ENCODE measurements around the gene GRAP. TPM values are rescaled to one million over a fixed set of nuclear protein-coding genes. Genes with fewer than 3 reads are reported as not detected.
"Not testable (repeated sequence)": the region's sequence is repeated elsewhere in the genome, so short reads cannot be mapped to it uniquely, and the experiment has no call there.

GRAP gene
- total RNA-seq, 1 donor from 2014 or later: 0.29 TPM

GRCh38 chr17:19044643-19045042 lies 2.1 kb downstream of the GRAP start:
- not testable (repeated sequence) for H3K4me3 ChIP-seq (ENCODE audit: low read depth, low read length); DNase-seq (ENCODE audit: low read depth)

DNA sequence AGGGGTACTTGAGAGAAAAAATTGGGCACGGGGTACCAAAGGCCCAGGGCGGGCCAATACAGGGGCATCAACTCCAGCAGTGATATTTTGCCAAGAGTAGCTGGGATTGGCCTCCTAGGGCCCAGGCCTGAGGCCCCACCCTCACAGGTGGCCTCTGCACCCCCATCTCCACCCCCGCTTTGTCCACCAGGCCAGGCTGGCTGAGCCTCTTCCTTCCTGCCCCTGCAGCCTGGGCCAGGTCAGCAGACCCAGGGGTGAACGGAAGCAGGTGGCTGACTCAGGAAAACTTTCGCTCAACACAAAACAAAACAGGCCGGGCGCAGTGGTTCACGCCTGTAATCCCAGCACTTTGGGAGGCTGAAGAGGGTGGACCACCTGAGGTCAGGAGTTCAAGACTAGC lies 3.7 kb downstream of the GRAP start:
- not testable (repeated sequence) for H3K4me3 ChIP-seq (ENCODE audit: low read depth, low read length); DNase-seq (ENCODE audit: low read depth)

- not testable (repeated sequence) for H3K4me3 ChIP-seq (ENCODE audit: low read depth, low read length); DNase-seq (ENCODE audit: low read depth)
Measured at GRCh38 chr17:19042369-19042768, 4.4 kb downstream of the GRAP start.

DNA sequence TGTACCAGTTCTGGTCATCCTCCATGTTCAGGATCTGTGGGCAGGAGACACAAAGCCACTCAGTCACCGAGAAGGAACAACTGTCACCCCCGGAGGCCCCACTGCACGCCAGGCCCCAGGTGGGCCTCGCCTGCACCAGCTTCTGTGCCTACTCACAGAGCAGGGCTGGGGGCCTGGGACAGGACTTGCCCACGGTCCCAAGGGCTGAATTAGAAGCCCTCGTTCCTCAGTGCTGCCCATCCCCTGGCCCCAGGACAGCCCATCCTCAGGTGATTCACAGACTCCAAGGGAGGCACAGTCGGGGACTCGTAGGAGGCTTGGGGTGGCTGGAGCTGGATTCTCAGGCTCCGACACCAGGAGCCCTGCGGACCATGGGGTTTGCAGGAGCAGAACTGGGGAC lies 4.9 kb downstream of the GRAP start:
- not testable (repeated sequence) for DNase-seq (ENCODE audit: low read depth); H3K4me3 ChIP-seq (ENCODE audit: low read depth, low read length)

GRCh38 chr17:19040350-19040749 lies 6.4 kb downstream of the GRAP start:
- not testable (repeated sequence) for H3K4me3 ChIP-seq (ENCODE audit: low read depth, low read length); DNase-seq (ENCODE audit: low read depth)

- H3K4me3 ChIP-seq (ENCODE audit: low read depth, low read length): not testable (repeated sequence)
Measured at GRCh38 chr17:19038730-19039129, 8.0 kb downstream of the GRAP start.

DNA sequence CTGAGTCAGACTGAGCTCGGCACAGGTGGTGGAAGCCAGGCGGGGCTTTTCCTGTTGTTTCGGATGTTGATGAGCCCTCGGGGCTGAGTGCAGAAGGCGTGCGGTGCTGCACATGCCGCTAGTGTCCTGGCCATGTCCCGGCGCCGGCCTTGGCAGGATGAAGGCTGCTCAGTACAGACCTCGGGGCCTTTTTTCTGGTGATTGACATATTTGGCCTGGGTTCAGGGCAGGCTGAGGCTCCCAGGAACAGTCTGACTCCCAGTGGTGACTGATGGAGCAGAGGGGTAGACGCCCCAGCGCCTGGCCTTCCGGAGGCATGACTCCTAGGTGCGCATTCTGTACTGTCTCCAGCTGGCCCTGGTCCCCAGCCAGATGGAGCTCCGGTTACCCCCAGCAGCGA lies 8.8 kb downstream of the GRAP start:
- H3K4me3 ChIP-seq (ENCODE audit: low read depth, low read length); DNase-seq (ENCODE audit: low read depth): not testable (repeated sequence)

More at GRCh38 chr17:19038730-19039129, 8.0 kb downstream of the GRAP start:
- DNase-seq (ENCODE audit: low read depth): not testable (repeated sequence)

- H3K4me3 ChIP-seq (ENCODE audit: low read depth, low read length); DNase-seq (ENCODE audit: low read depth): not testable (repeated sequence)
Measured at GRCh38 chr17:19037547-19037946, 9.2 kb downstream of the GRAP start.

DNA sequence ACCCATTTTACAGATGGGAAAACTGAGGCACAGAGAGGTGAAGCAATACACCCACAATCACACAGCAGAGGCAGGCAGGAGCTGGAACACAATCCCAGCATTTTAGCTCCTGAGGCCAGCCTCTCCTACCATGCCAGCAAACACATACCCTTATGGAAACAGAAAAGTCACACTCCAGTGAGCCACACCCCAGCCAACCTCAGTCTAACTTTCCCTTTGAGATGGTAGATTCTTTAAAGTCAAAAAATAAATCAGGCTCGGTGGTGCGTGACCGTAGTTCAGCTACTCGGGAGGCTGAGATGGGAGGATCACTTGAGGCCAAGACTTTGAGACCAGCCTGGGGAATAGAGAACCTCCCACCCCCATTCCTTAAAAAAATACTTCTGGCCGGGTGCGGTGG lies 10.6 kb downstream of the GRAP start:
- not testable (repeated sequence) for H3K4me3 ChIP-seq (ENCODE audit: low read depth, low read length); DNase-seq (ENCODE audit: low read depth)

DNA sequence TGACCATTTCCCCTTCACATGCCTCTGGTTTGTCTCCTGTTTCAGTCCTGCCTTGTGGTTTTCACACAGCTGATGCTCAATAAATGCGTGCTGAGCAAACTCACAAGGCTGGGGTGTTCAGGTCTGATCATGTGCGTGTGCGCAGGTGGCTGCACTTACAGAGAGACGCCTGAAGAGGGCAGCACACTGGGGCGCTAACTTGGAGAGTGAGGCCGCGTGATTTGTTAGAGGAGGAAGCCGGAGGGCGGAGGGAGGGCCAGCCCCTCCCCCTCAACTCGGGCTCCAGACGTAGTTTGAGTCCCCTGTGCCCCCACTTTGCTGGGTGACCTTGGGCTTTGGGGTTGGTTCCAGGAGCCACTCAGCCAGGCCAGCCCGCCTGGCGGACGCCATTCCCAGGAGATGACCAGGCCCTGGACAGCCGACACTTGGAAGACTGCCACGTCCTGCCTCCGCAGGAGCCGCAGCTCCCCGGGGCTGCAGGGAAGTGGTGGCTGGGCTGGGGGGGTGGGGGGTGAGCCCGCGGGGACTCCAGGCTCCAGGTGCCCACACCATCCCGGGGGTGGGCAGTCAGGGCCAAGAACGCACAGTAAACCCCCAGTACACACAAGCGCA lies 14.3 kb downstream of the GRAP start:
- not testable (repeated sequence) for H3K4me3 ChIP-seq (ENCODE audit: low read depth, low read length)

DNA sequence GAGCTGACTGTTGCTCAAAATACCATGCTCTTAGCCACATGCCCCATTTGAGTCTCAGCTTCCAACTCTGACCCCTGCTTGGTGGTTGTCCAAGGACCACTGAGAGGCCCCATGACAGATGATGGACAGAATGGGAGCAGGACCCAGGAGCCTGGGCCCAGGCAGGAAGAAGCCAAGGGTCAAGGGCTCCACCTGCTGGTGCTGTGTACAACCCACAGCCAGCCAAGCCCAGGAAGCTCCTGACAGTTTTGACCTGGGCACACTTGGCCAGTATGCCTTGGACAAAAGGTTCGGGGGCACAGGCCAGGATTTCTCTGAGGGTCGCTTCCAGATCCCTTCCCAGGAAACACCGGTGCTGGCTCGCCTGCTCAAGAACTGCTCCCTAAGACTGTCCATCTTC lies 15.0 kb downstream of the GRAP start:
- not testable (repeated sequence) for H3K4me3 ChIP-seq (ENCODE audit: low read depth, low read length); DNase-seq (ENCODE audit: low read depth)
- TF ChIP-seq, protein P1, sequence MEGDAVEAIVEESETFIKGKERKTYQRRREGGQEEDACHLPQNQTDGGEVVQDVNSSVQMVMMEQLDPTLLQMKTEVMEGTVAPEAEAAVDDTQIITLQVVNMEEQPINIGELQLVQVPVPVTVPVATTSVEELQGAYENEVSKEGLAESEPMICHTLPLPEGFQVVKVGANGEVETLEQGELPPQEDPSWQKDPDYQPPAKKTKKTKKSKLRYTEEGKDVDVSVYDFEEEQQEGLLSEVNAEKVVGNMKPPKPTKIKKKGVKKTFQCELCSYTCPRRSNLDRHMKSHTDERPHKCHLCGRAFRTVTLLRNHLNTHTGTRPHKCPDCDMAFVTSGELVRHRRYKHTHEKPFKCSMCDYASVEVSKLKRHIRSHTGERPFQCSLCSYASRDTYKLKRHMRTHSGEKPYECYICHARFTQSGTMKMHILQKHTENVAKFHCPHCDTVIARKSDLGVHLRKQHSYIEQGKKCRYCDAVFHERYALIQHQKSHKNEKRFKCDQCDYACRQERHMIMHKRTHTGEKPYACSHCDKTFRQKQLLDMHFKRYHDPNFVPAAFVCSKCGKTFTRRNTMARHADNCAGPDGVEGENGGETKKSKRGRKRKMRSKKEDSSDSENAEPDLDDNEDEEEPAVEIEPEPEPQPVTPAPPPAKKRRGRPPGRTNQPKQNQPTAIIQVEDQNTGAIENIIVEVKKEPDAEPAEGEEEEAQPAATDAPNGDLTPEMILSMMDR (conservative IDR thresholded peaks at IDR 0.05; ENCODE audit: low read depth, low read length): peak; percentile 39

More for the DNA sequence above, 14.3 kb downstream of the GRAP start:
- DNase-seq (ENCODE audit: low read depth): not testable (repeated sequence)

DNA sequence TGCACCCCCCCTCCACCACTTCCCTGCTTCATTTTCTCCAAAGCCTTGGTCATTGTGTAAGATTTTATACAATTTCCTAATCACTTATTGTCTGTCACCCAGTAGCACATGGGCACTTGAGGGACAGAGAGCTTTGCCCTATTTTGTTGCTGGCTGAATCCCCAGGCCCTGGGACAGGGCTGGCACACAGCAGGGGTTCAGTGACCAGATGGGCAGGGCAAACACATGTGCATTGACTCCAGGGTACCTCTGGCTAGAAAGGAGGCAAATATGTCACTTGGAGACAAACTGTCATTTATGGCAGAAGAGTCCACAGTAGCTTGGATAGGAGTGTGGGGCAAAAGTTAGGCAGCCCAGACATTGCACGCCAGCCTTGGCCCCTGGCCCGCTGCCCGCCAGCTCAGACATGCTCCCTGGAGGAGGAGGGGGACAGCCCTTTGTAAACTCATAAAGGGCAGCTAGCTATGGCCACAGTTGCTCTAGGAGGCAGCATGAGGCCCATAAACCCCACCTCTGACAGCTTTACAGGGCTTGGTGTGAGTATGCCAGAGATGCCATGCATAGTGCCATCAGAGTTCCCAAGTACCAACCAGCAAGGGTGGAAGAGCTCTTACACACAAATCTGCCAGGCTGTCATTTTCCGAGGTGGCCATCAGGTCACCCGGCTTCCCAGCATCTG lies 15.8 kb downstream of the GRAP start:
- DNase-seq (ENCODE audit: low read depth); H3K4me3 ChIP-seq (ENCODE audit: low read depth, low read length): not testable (repeated sequence)

- DNase-seq (ENCODE audit: low read depth); H3K4me3 ChIP-seq (ENCODE audit: low read depth, low read length): not testable (repeated sequence)
Measured at GRCh38 chr17:19029740-19030139, 17.0 kb downstream of the GRAP start.

DNA sequence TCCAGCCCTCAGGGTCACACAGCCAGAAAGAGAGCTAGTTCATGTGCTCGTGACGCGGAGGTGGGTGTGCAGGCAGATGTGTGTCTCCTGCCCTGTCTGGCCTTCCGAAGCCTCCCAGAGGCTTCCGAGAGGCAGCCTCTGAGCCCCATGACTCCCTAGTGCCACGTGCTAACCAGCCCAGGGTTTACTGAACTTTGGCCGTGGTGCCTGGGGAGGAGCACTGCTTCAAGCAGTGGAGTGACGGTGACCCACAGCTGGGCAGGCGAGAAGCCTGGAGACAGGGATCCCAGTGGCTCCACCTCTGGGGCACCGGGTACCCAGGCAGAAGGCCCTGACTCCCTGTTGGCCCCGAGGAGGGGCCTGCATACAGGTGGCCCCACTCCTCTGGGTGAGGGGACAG lies 18.1 kb downstream of the GRAP start:
- H3K4me3 ChIP-seq (ENCODE audit: low read depth, low read length); DNase-seq (ENCODE audit: low read depth): not testable (repeated sequence)

All from epithelial cell of proximal tubule (primary cell).